AG09319 (cell line): ENCODE results near the gene IL1B.

ENCODE experiments used
- DNase-seq: peaks from one replicate; pipeline ENCODE4 v3.0.0-alpha.2; 2010; ENCODE audit warnings: low read depth; ENCODE audit errors: extremely low read depth
- CTCF ChIP-seq: IDR thresholded peaks from 2 replicates; pipeline ENCODE4 v1.5.1; 2011; ENCODE audit warnings: low read depth, mild to moderate bottlenecking, inconsistent platforms, low read length, moderate library complexity

Gene IL1B

GRCh38 chr2:112836695-112837117 is at the start of gene IL1B:
Gene IL1B, minus strand, starts transcription at chr2:112836779. Its CDS starts 550 bp downstream, at chr2:112836229.
- no peak for TF ChIP-seq CTCF
- peak; percentile 15 for DNase-seq

- no peak for TF ChIP-seq CTCF
- DNase-seq: no peak
These were observed 49.7 kb upstream of the IL1B start for GRCh38 chr2:112886291-112886690.

GRCh38 chr2:112885506-112885902 is 48.9 kb upstream of the IL1B start:
- TF ChIP-seq CTCF: no peak
- no peak for DNase-seq

- TF ChIP-seq CTCF: peak; percentile 63
- DNase-seq: no peak
These were observed 48.4 kb upstream of the IL1B start for GRCh38 chr2:112884869-112885505.

GRCh38 chr2:112883669-112884068 is 47.1 kb upstream of the IL1B start:
- no peak for DNase-seq
- TF ChIP-seq CTCF: no peak

GRCh38 chr2:112881217-112881985 is 44.8 kb upstream of the IL1B start:
- no peak for TF ChIP-seq CTCF
- peak; percentile 34 for DNase-seq

- no peak for DNase-seq
These were observed 44.1 kb upstream of the IL1B start for GRCh38 chr2:112880696-112881095.

More at GRCh38 chr2:112880696-112881095, 44.1 kb upstream of the IL1B start:
- TF ChIP-seq CTCF: no peak
